Measurements from ENCODE around the gene APOBEC4. TPM values are rescaled to one million over a fixed set of nuclear protein-coding genes. Genes with fewer than 3 reads are reported as not detected.
A peak's percentile ranks its signal among the peaks of the same experiment; 100 is the strongest.
"Not testable (repeated sequence)": the region's sequence is repeated elsewhere in the genome, so short reads cannot be mapped to it uniquely, and the experiment has no call there.

APOBEC4 gene
- total RNA-seq, 3 donors from 2014 or later: not detected

DNA sequence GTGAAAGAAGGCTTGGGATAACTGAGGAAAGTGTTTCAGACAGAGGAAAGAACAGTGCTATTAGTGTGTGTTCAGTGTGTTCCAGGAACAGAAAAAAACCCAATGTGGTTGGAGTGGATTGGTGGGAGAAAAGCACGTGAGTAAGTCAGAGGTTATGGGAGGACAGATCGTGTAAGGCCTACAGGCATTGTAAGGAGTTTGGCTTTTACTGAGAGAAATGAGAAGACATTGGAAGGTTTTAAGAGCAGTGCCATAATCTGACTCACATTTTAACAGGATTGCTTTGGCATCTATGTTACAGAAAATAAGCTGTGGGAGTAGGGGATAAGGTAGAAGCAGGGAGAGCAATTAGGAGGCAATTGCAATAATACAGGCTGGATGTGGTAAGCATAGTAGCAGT lies 22.4 kb downstream of the APOBEC4 start:
- intact Hi-C loops (cut with DNase I; ENCODE audit: low total_unique reads): no loop called here
- H3K4me1 ChIP-seq: peaks cover 0 to 3% of the 10 kb centered on the region in 2 donors
- TF ChIP-seq POLR2A (IDR thresholded peaks at IDR 0.05) (no peak), POLR2AphosphoS5 (IDR thresholded peaks at IDR 0.05) (no peak), CTCF (IDR thresholded peaks at IDR 0.05) (no peak)
- no peaks in the 10 kb centered on the region for H3K27me3 ChIP-seq
- no peak for DNase-seq (ENCODE audit: low spot score in 2 of 2)
- peak overlapping the region; percentile 22 to 40 for H3K27ac ChIP-seq
- H3K4me3 ChIP-seq: peak overlapping the region in 1 of 3 donors; percentile 33
- no peaks in the 10 kb centered on the region for H3K9me3 ChIP-seq
- H3K36me3 ChIP-seq: peaks cover 5% of the 10 kb centered on the region

- intact Hi-C loops (cut with DNase I; ENCODE audit: low total_unique reads): no loop called here
These were observed 24.6 kb downstream of the APOBEC4 start for GRCh38 chr1:183628537-183628936.

GRCh38 chr1:183626236-183626635 lies 26.9 kb downstream of the APOBEC4 start:
- H3K4me3 ChIP-seq; DNase-seq (ENCODE audit: low spot score in 2 of 2); H3K4me1 ChIP-seq; H3K27me3 ChIP-seq; H3K36me3 ChIP-seq; H3K27ac ChIP-seq; intact Hi-C loops (cut with DNase I; ENCODE audit: low total_unique reads); H3K9me3 ChIP-seq: not testable (repeated sequence)

More at GRCh38 chr1:183628537-183628936, 24.6 kb downstream of the APOBEC4 start:
- Histone ChIP-seq H3K4me3 (no peak overlapping the region), H3K27ac (no peak overlapping the region), H3K27me3 (no peaks in the 10 kb centered on the region), H3K4me1 (no peaks in the 10 kb centered on the region), H3K36me3 (peaks cover 5% of the 10 kb centered on the region), H3K9me3 (no peaks in the 10 kb centered on the region)
- no peak for DNase-seq (ENCODE audit: low spot score in 2 of 2)
- TF ChIP-seq POLR2AphosphoS5 (IDR thresholded peaks at IDR 0.05): no peak
- no peak for TF ChIP-seq CTCF (IDR thresholded peaks at IDR 0.05)
- TF ChIP-seq POLR2A (IDR thresholded peaks at IDR 0.05): no peak

DNA sequence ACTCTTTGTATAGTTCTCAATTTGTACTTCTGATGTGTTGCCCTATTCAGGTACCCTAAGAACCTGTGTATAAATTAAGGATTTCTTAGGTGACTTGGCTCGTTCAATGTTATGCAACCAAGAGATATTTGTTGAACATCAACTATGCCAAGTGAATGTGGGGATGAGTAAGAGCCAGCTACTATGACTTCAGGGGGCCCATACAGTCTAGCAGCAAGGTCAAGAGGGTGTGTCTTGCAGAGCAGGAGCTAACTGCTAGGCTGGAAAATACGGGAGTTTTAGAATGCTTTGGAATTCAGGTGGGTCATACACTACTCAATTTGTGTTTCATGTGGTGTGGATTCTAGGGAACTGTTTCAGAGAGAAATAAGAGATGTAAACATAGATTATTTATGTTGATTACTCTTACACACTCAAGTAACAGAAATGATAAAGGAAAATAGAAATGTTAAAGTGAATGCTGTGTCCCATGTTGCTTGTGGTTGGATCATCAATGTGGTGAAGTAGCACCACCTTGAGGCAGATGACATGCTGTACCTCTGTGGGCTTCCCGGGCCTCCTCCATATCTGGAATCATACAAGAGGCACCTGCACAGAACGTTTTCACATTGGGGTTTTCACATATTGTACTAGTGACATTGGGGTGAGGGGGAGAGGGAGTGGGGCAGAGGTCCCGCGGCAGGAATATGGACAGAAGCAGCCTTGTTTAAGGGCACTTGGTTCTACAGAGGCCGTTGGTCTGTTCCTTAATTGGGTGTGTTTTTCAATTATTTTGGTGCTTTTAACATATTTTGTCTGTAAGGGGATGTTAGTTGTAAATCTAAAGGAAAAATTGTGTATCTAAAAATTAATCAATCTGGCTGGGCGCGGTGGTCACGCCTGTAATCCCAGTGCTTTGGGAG lies 30.0 kb downstream of the APOBEC4 start:
- H3K4me3 ChIP-seq: no peak overlapping the region
- no peaks in the 10 kb centered on the region for H3K4me1 ChIP-seq
- no peak for DNase-seq (ENCODE audit: low spot score in 2 of 2)
- H3K36me3 ChIP-seq: no peaks in the 10 kb centered on the region
- TF ChIP-seq CTCF (IDR thresholded peaks at IDR 0.05) (peak in 2 of 3 donors; percentile 40 to 41), POLR2AphosphoS5 (IDR thresholded peaks at IDR 0.05) (no peak)
- no peak overlapping the region for H3K27ac ChIP-seq
- intact Hi-C loops (cut with DNase I; ENCODE audit: low total_unique reads): no loop called here
- H3K9me3 ChIP-seq: no peaks in the 10 kb centered on the region
- H3K27me3 ChIP-seq: no peaks in the 10 kb centered on the region

DNA sequence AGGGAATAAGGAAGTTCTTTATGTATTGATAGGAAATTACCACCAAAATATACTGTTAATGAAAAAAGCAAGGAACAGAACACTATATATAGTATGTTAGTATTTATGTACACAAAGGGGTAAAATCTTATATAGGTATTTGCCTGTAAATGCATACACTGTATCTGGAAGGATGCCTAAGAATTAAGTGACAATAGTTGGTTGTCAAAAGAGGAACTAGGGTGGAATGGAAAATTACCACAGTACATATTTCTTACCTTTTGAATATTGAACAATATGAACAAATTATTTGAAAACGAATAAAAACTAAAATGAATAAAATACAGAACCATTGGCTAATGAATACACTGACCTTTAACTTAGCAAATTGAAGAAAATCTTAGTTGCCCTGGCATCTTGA lies 31.1 kb downstream of the APOBEC4 start:
- intact Hi-C loops (cut with DNase I; ENCODE audit: low total_unique reads): no loop called here

More for the DNA sequence above, 31.1 kb downstream of the APOBEC4 start:
- Histone ChIP-seq H3K27ac (no peak overlapping the region), H3K4me3 (no peak overlapping the region), H3K9me3 (no peaks in the 10 kb centered on the region), H3K36me3 (no peaks in the 10 kb centered on the region), H3K27me3 (no peaks in the 10 kb centered on the region), H3K4me1 (no peaks in the 10 kb centered on the region)
- no peak for DNase-seq (ENCODE audit: low spot score in 2 of 2)
- TF ChIP-seq POLR2A (IDR thresholded peaks at IDR 0.05) (no peak), CTCF (IDR thresholded peaks at IDR 0.05) (no peak), POLR2AphosphoS5 (IDR thresholded peaks at IDR 0.05) (no peak)
